Ishikawa (cell line): Measurements from ENCODE around the gene MEX3C.

Source experiments
- CREB1 ChIP-seq: IDR thresholded peaks from 2 replicates; pipeline ENCODE4 v1.6.1; 2012; ENCODE audit warnings: low read depth
- TF ChIP-seq, protein P1 (sequence below): IDR thresholded peaks from 2 replicates; pipeline ENCODE4 v1.6.1; 2012

DNA sequence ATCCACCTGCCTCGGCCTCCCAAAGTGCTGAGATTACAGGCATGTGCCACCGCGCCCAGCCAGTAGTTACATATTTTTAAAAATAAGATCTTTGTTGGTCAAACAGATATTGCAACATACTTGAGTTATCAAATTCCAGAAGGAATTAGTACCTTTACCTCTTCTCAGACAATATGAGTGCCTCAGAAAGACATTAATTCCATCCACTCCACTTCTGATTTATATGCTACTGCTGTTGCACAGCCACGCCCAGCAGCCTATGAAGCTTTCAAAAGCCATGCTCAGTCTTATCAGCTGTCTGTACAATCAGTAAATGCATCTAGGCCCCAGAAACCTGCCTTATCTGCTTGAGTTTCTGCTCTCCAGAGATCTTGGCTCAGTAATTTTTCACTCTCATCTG is 47.8 kb downstream of the MEX3C start:
- TF ChIP-seq, protein P1, sequence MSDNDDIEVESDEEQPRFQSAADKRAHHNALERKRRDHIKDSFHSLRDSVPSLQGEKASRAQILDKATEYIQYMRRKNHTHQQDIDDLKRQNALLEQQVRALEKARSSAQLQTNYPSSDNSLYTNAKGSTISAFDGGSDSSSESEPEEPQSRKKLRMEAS: no peak
- no peak for TF ChIP-seq CREB1
